ENCODE results near the gene DNAJC7.

DNAJC7 gene

DNA sequence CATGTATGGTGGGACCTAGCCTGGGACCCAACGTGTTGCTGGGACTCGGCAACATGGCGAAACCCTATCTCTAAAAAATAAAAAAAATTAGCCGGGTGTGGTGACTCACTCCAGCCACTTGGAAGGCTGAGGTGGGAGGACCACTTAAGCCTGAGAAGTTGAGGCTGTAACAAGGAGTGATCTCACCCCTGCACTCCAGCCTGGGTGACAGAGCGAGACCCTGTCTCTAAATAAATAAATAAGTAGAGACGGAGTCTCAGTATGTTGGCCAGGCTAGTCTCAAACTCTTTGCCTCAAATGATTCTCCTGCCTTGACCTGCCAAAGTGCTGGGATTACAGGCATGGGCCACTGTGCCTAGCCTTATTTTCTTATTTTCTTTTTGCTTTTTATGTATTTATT lies 60.7 kb downstream of the DNAJC7 start:
- no peaks in the 10 kb centered on the region for H3K36me3 ChIP-seq (replicated peaks; ENCODE audit: insufficient read depth, low read length)
- H3K4me3 ChIP-seq (ENCODE audit: low read length) = no peak overlapping the region
- no peaks in the 10 kb centered on the region for H3K9me3 ChIP-seq (replicated peaks; ENCODE audit: insufficient read depth, low read length)
- no peaks in the 10 kb centered on the region for H3K79me2 ChIP-seq (ENCODE audit: low read length)
- no peak for DNase-seq
- TF ChIP-seq CTCF (IDR thresholded peaks at IDR 0.05; ENCODE audit: low read length) = no peak
- H3K27ac ChIP-seq (ENCODE audit: low read length) = no peak overlapping the region
- H3K4me1 ChIP-seq (ENCODE audit: low read length) = no peaks in the 10 kb centered on the region
- no peak overlapping the region for H2AFZ ChIP-seq (ENCODE audit: low read length)
- no peak overlapping the region for H3K4me2 ChIP-seq (ENCODE audit: low read depth, low read length)
- no peaks in the 10 kb centered on the region for H4K20me1 ChIP-seq (ENCODE audit: insufficient read depth, low read length)
- no peak overlapping the region for H3K9ac ChIP-seq (ENCODE audit: low read length)
- H3K27me3 ChIP-seq (replicated peaks; ENCODE audit: insufficient read depth, low read length) = no peaks in the 10 kb centered on the region
- no peaks in the 10 kb centered on the region for H3F3A ChIP-seq (ENCODE audit: insufficient read depth, low read length)
- H3K9me2 ChIP-seq (replicated peaks; ENCODE audit: insufficient read depth, low read length) = no peaks in the 10 kb centered on the region

GRCh38 chr17:41948762-41949460 lies 68.3 kb downstream of the DNAJC7 start:
- Histone ChIP-seq H3K9me3 (replicated peaks; ENCODE audit: insufficient read depth, low read length) (no peaks in the 10 kb centered on the region), H3K9ac (ENCODE audit: low read length) (no peak overlapping the region), H3K27me3 (replicated peaks; ENCODE audit: insufficient read depth, low read length) (no peaks in the 10 kb centered on the region), H3K79me2 (ENCODE audit: low read length) (no peaks in the 10 kb centered on the region), H3K4me1 (ENCODE audit: low read length) (peaks cover 3% of the 10 kb centered on the region; the same call in 1 of the 2 replicates), H3K4me2 (ENCODE audit: low read depth, low read length) (peak overlapping the region; percentile 30; the same call in 1 of the 2 replicates), H4K20me1 (ENCODE audit: insufficient read depth, low read length) (no peaks in the 10 kb centered on the region), H3K9me2 (replicated peaks; ENCODE audit: insufficient read depth, low read length) (no peaks in the 10 kb centered on the region), H3K27ac (ENCODE audit: low read length) (no peak overlapping the region), H2AFZ (ENCODE audit: low read length) (peak overlapping the region; percentile 67), H3F3A (ENCODE audit: insufficient read depth, low read length) (no peaks in the 10 kb centered on the region), H3K36me3 (replicated peaks; ENCODE audit: insufficient read depth, low read length) (no peaks in the 10 kb centered on the region), H3K4me3 (ENCODE audit: low read length) (no peak overlapping the region)
- no peak for DNase-seq
- TF ChIP-seq EZH2phosphoT487 (IDR thresholded peaks at IDR 0.05; ENCODE audit: low read length) = no peak
- no peak for TF ChIP-seq EZH2 (optimal IDR thresholded peaks at IDR 0.05; ENCODE audit: low read depth, low read length)
- TF ChIP-seq CTCF (IDR thresholded peaks at IDR 0.05; ENCODE audit: low read length) = no peak

DNA sequence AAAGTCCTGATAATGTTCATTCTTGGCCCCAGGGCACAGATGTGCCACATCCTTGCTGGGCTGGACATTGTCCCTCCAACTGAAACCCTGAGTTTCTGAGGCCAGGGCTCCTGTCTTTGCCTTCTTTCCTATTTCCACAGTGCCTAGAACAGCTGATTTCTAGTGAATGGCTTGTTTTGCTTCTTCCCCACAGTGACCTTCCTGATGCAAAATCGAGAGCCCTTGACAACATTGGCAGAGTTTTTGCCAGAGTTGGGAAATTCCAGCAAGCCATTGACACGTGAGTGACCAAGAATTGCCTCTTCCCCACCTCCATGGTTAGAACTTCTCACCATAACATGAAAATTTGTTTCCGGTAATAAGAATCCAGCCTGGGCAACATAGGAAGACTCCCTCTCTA lies 72.3 kb downstream of the DNAJC7 start:
- Histone ChIP-seq H4K20me1 (ENCODE audit: insufficient read depth, low read length) (no peaks in the 10 kb centered on the region), H3K36me3 (replicated peaks; ENCODE audit: insufficient read depth, low read length) (no peaks in the 10 kb centered on the region), H3K27ac (ENCODE audit: low read length) (no peak overlapping the region), H3K27me3 (replicated peaks; ENCODE audit: insufficient read depth, low read length) (no peaks in the 10 kb centered on the region), H3K9ac (ENCODE audit: low read length) (no peak overlapping the region), H3F3A (ENCODE audit: insufficient read depth, low read length) (no peaks in the 10 kb centered on the region), H3K79me2 (ENCODE audit: low read length) (no peaks in the 10 kb centered on the region), H2AFZ (ENCODE audit: low read length) (no peak overlapping the region), H3K9me3 (replicated peaks; ENCODE audit: insufficient read depth, low read length) (no peaks in the 10 kb centered on the region), H3K4me3 (ENCODE audit: low read length) (no peak overlapping the region), H3K4me1 (ENCODE audit: low read length) (peaks cover 3% of the 10 kb centered on the region; the same call in 1 of the 2 replicates), H3K4me2 (ENCODE audit: low read depth, low read length) (no peak overlapping the region), H3K9me2 (replicated peaks; ENCODE audit: insufficient read depth, low read length) (no peaks in the 10 kb centered on the region)
- no peak for TF ChIP-seq EZH2 (optimal IDR thresholded peaks at IDR 0.05; ENCODE audit: low read depth, low read length)
- TF ChIP-seq EZH2phosphoT487 (IDR thresholded peaks at IDR 0.05; ENCODE audit: low read length) = no peak
- no peak for TF ChIP-seq CTCF (IDR thresholded peaks at IDR 0.05; ENCODE audit: low read length)
- DNase-seq = no peak
